Fibroblast of skin of right quadriceps (primary cell): ENCODE results near the gene PGP.
"Not testable (repeated sequence)": the region's sequence is repeated elsewhere in the genome, so short reads cannot be mapped to it uniquely, and the experiment has no call there.

Source experiments
- DNase-seq: peaks from one replicate; pipeline ENCODE4 v3.0.0-alpha.2; 2013

Gene PGP

DNA sequence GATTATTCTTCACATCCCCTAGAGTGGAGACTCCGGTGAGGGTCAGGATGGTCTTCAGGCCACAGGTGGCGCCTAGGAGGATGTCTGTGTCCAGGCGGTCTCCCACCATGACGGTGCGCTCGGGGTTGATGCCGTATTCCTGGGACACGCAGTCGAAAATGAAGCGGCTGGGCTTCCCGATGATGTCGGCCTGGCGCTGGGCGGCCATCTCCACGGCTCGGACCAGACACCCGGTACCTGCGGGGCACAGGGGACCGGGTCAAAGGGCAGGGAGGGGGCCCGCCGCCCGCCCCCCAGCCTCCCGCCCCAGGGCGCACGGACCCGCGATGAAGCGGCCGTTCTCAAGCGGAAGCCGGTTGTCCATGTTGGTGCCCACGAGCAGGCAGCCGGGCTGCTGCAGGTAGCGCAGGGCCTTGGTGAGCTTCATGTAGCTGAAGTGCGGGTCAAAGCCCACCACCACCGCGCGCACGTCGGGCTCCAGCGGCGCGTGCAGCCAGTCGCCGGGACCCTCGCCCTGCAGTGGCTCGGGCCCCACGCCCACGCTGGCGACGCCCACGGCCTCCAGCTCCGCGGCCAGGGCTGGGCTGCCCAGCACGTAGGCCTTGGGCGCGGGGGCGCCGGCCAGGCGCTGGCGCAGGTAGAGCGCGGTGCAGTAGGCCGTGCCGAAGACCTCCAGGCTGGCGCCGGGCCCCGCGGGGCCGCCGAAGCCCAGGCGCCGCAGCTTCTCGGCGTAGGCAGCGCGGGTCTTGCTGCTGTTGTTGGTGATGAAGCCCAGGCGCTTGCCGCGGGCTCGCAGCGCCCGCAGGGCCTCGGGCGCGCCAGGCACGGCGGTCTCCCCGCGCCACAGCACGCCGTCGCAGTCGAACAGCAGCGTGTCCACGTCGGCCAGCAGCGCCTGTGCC lies 572 bp downstream of the PGP start:
- DNase-seq: no peak

DNA sequence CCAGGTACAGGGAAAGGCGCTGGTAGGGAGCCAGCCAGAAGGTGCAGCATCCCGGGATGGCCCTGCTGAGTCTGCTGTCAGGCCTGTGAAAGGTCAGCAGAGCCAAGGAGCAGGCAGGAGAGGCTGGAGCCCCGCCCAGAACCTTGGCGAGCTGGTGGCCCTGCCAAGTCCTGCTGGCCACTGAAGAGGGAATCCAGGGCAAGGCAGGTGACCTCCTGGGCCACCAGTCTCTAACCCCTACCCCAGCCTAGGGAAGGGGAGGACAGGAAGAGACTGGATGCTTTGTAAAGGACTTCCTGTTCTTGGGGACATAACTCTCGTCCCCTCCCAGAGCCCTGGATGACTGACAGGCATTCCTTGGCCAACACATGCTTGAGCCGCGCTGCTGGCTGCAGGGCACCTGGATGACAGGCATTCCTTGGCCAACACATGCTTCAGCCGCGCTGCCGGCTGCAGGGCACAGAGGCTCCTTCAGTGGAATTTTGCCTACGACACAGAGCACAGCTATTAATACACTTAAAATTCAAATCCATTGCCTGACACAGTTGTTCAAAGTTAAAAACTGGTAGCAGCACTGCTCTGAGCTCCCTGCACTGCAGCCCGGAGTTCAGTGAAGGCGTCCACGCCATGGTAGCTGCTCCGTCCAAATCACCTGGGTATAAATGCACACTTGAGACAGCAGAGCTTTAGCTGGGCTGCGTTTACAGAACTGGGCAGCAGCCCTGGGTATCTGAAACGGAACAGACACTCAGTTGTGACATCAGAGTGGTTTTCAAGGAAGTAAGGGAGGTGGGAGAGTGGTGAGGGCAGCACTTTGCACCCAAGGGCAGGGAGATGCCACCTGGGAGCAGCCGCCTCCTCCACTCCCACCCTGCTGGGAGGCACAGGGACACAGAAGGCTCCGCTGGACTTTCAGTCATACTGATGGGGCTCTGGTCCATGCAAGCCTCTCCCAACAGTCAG lies 2.0 kb downstream of the PGP start:
- no peak for DNase-seq

DNA sequence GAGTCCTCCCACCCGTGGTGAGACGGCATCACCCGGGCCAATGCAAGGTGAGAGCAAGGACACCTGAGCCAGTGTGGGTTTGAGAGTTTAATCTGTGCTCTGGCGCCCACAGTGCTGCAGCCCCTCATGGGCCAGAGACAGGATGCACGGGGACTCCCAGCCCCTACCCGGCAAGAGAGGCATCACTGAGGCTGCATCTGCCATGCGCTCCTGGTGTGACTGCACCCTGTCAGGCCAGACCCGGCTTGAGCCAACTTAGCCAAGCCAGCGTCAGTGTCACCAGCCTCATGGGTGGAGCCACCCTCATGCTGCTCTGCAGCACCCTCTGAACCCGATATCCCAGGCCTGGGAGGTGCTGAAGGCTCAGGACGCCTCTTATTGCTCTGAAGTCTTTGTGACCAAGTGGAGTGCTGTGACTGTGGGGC lies 2.7 kb downstream of the PGP start:
- no peak for DNase-seq

DNA sequence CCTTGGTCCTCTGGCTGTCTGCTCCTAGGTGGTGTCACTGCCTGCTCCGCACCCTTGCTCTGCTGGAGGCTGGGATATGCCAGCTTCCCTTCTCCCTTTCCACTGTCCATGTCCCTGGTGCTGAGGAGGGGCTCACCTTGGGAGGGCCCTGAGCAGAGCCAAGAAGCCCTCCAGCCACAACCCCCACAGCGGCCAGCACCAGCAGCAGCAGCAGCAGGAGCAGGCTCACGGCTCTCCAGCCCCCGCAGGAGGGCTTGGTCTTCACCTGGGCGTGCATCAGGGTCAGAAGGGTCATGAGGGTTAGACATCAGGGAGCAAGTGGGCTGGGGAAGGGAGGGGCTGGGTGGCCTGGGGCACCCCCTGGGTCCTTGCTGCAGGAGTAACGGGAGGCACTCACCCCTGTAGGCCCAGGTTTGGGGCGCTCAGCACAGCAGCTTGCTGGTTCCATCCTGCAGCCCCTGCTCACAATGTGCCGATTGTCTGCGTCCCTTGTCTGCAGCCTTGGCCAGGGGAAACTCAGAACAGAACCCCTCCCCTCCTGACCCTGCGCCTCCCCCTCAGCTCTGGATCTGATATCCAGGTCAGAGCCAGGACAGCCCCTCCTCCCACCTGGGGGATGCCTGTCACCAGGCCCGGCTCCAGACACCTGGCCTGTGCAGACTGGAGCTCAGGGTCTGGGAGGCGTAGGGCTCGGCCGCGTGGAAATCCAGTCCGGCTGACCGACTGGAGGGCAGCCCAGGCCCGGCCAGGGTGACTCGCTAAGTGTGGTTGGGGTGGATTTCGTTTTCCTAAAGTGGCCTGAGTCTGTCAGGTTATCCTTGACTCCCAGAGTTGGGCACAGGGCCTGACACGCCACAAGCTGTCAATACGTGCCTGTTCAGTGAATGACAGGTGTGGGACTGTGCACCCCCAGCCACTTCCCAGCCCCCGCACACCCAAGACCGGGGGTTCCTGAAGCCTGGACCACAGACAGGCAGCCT lies 4.0 kb downstream of the PGP start, which contains the start of gene BRICD5:
Gene BRICD5, minus strand, starts transcription at position 478 of the 980 bp plus-strand sequence. Its CDS starts 30 bp downstream, at position 448.
- no peak for DNase-seq

DNA sequence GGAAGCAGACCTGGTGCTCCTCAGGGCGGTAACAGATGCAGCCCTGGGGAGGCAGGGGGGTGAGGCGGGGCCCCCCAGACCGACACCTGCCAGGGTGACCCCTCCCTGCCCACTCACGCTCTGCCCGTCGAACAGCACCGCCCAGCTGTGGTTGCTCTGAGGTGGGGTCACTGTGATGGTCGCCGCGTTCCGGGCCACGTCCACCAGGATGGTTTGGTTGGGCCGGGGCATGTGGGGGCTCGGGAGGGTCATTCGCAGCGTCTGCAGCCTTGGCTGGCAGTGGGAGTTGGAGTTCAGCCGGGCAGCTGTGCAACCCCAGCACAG lies 4.7 kb downstream of the PGP start:
- no peak for DNase-seq

DNA sequence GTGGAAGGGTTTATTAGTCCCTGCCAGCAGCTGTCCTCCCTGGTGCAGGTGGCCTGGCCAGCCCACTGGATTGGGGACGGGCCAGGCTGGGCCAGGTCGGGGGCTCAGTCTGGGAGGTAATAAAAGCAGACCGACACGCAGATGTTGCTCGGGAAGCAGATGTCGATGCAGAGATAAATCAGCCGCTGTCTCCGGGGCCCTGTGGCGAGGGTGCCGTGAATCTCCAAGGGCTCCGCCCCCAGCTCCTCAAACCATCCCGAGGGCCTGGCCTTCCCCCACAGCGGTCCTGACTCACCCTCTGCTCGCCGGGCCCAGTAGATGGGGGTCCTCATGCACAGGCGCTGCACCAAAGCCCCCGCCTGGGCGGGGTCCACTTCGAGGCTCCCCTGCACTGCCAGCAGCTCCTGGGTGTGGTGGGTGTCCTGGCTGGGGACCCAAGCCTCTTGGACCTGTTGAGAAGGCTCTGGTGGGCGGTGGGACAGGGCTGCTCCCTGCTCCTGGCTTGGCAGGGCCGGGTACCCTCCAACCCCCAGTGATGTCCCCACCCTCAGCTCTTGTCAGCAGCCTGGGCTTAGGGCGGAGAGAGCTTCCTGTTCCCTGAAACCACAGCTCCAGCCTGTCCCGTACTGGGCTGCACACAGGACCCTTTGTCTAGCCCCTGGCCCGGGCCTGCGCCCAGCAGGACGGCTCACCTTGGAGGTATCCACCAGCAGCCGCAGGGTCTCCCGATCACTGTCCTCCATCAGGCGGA lies 5.2 kb downstream of the PGP start:
- DNase-seq: no peak

DNA sequence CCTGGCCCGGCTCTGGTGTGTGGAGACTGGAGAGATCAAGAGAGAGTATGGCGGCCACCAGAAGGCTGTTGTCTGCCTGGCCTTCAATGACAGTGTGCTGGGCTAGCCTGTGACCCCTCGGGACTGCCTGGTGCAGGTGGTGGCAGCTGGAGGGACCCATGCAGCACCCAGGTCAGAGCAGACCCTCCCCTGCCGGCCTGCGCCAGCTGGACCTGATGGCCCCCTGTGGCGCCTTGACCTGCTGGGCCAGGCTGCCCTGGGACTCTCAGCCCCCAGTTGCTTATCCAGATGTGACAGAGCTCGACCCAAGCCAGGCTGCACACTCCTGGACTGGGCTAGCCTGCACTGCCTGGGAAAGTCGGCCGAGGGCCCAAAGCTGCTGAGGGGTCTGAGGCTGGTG lies 5.9 kb downstream of the PGP start:
- no peak for DNase-seq

DNA sequence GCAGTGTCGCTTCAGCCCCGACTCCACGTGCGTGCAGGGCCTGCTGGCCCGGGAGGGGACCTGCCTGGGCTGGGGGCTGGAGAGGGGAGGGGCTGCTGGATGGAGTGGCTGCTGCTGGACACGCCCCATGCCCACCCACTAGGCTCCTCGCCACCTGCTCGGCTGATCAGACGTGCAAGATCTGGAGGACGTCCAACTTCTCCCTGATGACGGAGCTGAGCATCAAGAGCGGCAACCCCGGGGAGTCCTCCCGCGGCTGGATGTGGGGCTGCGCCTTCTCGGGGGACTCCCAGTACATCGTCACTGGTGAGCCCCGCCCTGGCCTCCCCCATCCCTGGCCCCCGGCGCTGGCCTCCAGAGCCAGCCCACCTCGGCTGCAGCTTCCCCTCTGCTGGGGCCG lies 6.3 kb downstream of the PGP start:
- no peak for DNase-seq

DNA sequence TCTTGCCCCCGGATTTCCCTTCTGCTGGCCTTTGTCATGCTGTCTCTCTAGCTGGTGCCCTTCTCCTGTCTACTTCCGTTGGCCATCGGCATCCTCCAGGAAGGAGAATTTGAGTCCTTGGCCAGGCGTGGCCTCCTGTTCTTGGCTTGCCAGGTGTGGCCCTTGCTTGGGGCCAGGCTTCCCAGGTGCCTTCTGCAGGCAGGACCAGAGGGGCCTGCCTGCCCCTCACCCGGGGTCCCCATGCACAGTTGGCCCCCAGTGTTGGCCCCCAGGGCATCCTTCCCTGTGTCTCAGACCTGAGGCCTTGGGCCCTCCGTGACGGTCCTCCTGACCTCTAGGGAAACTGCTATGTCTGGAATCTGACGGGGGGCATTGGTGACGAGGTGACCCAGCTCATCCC lies 6.8 kb downstream of the PGP start:
- DNase-seq: no peak

DNA sequence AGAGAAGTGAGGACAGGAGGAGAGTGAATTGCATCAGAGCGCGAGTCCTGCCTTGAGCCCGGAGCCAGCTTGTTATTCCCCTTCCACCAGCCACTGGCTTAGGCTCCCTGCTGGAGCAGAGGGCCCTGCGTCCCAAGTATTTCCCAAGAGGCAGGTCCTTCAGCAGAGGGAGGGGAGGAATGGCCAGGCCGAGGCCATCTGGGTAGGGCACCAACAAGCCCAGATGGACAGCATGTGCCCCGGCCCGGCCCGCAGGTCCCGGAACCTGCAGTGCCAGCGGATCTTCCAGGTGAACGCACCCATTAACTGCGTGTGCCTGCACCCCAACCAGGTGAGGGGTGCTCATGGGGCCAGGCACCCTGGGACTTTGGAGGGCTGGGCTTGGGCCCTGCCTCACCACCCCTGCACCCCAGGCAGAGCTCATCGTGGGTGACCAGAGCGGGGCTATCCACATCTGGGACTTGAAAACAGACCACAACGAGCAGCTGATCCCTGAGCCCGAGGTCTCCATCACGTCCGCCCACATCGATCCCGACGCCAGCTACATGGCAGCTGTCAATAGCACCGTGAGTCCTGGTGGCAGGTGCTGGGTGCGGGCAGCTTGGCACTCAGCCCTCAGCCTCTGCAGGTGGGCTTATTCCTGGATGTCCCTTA lies 7.7 kb downstream of the PGP start:
- DNase-seq: no peak

DNA sequence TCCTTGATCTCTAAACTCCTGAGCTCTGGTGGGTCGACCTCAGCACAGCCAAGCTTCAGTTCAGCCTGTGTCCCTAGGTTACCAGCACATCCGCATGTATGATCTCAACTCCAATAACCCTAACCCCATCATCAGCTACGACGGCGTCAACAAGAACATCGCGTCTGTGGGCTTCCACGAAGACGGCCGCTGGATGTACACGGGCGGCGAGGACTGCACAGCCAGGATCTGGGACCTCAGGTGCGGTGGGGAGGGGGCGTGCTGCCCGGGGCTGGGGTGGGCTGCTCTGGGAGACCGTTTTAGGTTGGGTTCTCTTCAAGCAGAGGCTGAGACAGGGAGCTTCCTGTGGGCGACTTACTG lies 8.2 kb downstream of the PGP start:
- no peak for DNase-seq

DNA sequence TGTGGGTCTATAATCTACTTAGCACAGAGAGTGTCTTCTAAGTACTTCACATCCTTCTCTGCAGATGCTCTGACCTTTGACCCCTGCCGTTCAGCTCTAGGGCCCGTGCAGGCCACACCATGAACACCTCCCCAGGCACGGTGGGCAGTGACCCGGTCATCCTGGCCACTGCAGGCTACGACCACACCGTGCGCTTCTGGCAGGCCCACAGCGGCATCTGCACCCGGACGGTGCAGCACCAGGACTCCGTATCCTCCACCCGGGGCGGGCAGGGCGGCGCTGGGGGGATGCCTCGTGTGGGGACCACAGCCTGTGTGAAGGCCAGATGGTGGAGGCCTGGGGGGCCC lies 8.7 kb downstream of the PGP start:
- no peak for DNase-seq

DNA sequence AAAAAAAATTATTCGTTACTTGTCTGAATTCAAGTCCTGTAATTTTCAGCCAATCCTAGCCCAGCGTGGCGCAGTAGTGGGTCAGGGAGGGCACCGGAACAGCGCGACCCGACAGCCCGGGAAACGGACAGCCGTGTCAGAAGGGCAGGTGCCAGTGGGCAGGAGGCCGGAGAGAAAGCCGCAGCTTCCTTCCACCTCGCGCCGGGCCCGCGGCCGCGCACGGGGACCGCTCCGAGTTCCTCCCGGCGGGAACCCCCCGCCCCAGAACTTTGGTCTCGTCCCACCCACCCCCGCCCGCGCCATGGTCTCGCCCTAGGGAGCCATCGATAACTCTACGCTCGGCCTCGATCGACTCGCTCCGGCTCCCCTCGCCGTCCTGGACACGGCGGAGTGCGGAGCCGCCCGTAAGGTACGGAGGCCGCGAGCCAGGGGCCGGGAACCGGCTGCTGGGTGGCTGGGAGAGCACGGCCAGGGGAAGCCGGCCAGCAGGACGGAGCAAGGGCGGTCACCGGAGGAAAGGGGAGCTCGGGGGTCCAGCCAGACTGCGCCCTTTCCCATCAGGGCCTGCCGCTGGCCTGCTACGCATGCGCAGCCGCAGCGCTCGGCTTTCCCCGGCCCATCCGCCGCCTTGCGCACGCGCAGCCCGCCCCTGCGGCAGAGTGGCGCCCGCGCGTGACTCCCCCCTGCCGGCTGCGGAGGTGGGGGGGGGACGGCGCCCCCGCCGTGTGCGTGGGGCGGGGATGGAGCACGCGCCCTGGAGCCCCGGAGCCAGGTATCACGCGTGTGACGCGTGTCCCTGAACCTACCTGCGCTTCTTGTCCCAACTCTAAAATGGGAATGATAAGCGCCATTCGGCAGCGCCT lies 9.3 kb downstream of the PGP start, which contains the start of gene MLST8:
Gene MLST8, plus strand, starts transcription at position 351 of the 863 bp plus-strand sequence. CDS start 632 bp downstream, outside the sequence.
- peak; percentile 86 for DNase-seq

DNA sequence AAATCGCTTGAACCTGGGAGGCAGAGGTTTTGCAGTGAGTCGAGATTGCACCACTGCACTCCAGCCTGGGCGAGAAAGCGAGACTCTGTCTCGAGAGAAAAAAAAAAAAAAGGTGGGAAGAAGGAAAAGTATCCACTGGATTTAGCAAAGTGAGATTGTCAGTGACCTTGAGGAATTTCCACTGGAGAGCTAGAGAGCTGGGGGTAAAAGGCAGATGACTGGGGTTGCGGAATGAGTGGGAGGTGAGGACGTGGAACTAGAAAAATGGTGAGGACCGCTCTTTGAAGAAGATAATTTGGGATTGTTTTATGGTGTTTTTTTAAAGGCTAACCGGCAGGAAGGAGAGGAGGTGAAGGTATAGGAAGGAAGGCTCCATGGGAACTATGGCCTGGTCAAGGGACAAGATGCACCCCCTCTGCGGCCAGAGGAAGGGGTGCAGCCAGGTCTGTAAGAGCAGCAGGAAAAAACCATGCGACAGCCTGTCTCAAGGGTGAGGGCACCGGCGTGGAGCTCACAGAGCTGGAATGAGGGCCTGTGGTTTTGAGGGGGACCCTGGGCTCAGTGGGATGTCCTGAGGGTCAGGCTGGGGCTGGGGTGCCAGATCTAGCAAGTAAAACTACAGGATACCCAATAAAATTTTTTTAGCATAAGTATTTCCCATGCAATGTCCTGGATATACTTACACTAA lies 10.1 kb downstream of the PGP start:
- DNase-seq: no peak

DNA sequence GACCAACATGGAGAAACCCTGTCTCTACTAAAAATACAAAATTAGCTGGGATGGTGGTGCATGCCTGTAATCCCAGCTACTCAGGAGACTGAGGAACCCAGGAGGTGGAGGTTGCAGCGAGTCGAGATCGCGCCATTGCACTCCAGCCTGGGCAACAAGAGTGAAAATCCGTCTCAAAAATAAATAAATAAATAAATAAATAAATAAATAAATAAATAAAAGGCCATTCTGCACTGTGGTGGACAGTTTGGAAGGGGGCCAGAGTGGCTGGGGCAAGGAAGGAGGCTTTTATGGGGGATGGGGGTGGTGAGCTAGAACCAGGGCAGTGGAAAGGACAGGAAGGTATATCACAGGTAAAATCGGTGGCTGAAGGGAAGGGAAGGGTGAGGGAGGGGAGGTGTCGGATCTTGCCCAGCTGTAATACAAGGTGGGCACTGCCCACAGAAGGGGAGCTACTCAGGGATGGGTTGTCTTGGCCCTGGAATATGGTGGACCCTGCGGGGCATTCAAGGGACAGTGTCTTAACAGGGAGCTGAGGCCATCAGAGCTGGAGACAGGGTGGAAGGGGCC lies 11.4 kb downstream of the PGP start:
- not testable (repeated sequence) for DNase-seq

DNA sequence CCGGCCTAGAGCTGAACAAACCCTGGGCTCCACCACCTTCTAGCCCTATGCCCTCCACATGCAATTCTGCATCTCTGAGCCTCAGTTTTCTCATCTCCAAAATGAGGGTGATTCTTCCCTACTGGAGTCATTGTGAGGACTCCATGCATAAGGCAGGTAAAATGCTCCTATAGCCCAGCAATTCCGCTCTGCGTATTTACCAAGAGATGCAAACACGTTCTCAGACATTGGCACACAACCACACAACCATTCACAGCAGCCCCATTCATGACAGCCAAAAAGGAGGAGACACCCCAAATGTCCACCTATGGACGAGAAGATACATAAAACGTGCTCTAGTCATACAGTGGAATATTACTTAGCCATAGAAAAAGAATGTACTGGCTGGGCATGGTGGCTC lies 14.3 kb downstream of the PGP start:
- no peak for DNase-seq

DNA sequence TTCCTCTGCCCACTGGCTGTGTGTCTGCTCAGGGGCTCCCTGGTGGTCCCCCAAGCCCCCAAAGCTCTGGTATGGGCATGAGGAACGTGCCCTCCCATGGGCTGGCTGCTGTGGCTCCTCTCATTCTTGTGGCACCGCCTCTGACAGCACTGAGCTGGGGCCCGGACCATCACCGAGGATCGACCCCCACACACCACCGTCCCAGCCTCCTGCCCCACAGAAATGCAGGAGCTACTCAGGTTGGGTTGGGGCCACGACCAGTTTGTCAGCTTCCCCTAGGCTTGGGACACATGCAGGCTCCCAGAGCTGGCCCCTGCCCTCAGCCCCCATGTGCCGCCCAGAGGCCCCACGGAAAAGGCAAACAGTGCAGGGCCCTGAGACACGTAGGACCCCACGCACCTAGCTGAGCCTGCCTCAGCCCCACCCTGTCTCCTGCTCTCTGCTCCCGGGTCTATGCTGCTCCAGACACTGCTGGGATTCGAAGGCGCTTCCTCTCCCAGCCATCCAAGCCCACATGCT lies 15.0 kb downstream of the PGP start:
- DNase-seq: no peak

DNA sequence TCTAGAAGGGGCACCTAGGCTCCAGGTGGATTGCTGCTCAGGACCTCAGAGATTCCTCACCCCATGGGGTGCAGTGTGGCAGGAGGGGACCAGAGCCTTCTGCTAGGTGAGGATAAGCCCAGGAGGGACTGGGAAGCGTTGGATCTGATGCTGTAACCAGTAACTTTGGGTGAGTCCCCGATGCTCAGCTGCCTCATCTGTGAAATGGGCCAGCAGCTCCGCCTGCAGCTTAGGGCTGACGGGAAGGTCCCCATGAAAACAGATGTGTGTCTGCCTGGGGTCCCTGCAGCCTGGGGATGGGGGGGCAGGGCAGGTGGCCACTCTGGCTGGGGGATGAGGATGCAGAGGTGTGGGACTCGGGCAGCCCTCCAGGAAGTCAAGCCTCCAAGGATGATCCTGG lies 15.5 kb downstream of the PGP start:
- DNase-seq: no peak

DNA sequence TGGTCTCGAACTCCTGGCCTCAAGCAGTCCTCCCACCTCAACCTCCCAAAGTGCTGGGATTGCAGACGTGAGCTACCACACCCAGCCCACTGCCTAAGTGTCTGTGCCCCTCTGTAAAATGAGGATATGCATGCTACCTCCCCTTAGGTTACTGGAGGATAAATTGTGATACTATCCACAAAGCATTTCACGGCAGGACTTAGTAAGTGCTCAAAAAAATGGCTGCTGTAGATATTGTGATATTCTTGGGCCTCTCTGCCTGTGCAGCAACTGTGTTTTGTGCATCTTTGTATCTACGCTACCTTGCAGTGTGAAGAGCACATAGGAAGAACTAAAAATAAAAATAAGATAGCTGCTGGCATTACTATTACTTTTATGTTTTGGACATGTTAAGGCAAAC lies 16.4 kb downstream of the PGP start:
- DNase-seq: no peak
